Measurements from ENCODE around the gene RPUSD1. TPM values are rescaled to one million over a fixed set of nuclear protein-coding genes. Genes with fewer than 3 reads are reported as not detected.

RPUSD1 gene
- total RNA-seq, 6 donors from 2014 or later, result 14.5 to 43.0 (median 20.8) TPM

DNA sequence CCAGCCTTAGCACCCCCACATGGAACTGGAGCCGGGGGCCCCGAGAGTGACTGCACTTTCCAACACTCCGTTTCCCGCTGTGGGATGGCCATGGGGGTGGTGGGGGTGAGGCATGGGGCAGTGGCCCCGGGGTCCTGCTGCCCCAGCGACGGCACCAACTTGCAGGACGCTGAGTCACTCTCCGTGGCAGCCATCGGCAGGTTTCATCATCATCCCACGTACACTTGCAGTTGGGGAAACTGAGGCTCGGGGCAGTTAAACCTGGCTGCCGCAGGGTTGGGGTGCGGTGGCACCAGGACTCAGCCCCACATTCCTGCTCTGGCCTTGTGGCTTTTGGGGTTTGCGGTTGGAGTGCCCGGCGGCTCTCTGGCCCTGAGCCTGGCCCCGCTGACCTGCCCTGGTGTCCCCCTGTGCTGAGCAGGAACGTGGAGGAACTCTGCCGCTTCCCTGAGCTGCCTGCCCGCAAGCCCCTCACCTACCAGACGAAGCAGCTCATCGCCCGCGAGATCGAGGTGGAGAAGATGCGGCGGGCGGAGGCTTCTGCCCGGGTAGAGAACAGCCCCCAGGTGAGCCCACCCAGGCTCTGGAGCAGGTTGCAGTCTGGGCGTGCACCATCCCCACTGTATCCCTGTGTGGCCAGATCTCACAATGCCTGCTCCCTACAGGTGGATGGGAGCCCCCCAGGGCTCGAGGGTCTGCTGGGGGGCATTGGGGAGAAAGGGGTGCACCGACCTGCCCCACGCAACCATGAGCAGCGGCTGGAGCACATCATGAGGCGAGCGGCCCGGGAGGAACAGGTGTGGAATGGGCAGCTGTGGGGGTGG lies 8.3 kb upstream of the RPUSD1 start:
- H3K4me1 ChIP-seq, result peaks cover 0 to 7% (median 0%) of the 10 kb centered on the region in 4 donors
- TF ChIP-seq POLR2A (IDR thresholded peaks at IDR 0.05) (no peak), POLR2AphosphoS5 (IDR thresholded peaks at IDR 0.05) (no peak), EP300 (IDR thresholded peaks at IDR 0.05) (no peak)
- TF ChIP-seq, protein P1, sequence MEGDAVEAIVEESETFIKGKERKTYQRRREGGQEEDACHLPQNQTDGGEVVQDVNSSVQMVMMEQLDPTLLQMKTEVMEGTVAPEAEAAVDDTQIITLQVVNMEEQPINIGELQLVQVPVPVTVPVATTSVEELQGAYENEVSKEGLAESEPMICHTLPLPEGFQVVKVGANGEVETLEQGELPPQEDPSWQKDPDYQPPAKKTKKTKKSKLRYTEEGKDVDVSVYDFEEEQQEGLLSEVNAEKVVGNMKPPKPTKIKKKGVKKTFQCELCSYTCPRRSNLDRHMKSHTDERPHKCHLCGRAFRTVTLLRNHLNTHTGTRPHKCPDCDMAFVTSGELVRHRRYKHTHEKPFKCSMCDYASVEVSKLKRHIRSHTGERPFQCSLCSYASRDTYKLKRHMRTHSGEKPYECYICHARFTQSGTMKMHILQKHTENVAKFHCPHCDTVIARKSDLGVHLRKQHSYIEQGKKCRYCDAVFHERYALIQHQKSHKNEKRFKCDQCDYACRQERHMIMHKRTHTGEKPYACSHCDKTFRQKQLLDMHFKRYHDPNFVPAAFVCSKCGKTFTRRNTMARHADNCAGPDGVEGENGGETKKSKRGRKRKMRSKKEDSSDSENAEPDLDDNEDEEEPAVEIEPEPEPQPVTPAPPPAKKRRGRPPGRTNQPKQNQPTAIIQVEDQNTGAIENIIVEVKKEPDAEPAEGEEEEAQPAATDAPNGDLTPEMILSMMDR (IDR thresholded peaks at IDR 0.05), result no peak
- no peaks in the 10 kb centered on the region for H3K9me3 ChIP-seq
- DNase-seq, result no peak
- no peak overlapping the region for H3K27ac ChIP-seq
- H3K27me3 ChIP-seq, result peaks cover 0 to 23% (median 10%) of the 10 kb centered on the region in 4 donors
- no peak for ATAC-seq (ENCODE audit: low FRiP score in 2 of 2)
- peaks cover 0 to 8% (median 3%) of the 10 kb centered on the region in 4 donors for H3K36me3 ChIP-seq
- WGBS, 2 donors, result 91 to 94% methylated on average over 18 to 38 of the region's 38 CpGs
- no peak overlapping the region for H3K4me3 ChIP-seq

DNA sequence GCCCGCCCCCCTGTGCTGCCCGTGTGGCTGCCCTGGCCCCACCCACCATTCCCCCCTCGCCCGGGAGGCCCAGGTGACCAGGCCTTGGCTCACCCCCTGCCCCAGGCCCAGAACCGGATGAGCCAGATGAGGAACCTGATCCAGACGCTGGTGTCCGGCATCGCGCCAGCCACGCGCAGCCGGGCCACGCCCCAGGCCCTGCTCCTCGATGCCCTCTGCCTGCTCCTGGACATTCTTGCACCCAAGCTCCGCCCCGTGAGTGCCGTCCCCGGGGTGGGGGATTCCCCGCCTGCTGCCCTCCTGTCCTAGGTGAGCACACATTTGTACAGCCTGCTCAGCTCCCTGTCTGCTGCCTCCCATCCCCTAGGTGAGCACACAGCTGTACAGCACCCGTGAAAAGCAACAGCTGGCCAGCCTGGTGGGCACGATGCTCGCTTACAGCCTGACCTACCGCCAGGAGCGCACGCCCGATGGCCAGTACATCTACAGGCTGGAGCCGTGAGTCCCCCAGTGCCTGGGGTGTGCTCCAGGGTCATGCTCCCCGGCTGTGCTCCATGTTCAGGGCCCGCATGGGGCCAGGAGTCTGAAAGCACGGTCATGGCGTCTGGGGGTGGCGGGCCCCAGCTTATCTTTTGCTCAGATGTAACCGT lies 7.5 kb upstream of the RPUSD1 start:
- ATAC-seq (ENCODE audit: low FRiP score in 2 of 2) (no peak), DNase-seq (peak in 1 of 2 donors; percentile 85)
- H3K27ac ChIP-seq, result no peak overlapping the region
- peaks cover 0 to 15% (median 6%) of the 10 kb centered on the region in 4 donors for H3K27me3 ChIP-seq
- H3K9me3 ChIP-seq, result no peaks in the 10 kb centered on the region
- TF ChIP-seq POLR2A (IDR thresholded peaks at IDR 0.05) (no peak), POLR2AphosphoS5 (IDR thresholded peaks at IDR 0.05) (no peak)
- H3K4me3 ChIP-seq, result no peak overlapping the region
- 70 to 78% methylated on average over 14 to 27 of the region's 33 CpGs for WGBS, 2 donors
- H3K36me3 ChIP-seq, result peaks cover 0 to 8% (median 3%) of the 10 kb centered on the region in 4 donors
- H3K4me1 ChIP-seq, result peaks cover 0 to 7% (median 0%) of the 10 kb centered on the region in 4 donors

GRCh38 chr16:794853-795466 lies 6.8 kb upstream of the RPUSD1 start:
- peaks cover 0 to 8% (median 3%) of the 10 kb centered on the region in 4 donors for H3K36me3 ChIP-seq
- H3K27me3 ChIP-seq, result peaks cover 0 to 7% (median 2%) of the 10 kb centered on the region in 4 donors
- no peaks in the 10 kb centered on the region for H3K4me1 ChIP-seq
- ATAC-seq (ENCODE audit: low FRiP score in 2 of 2) (no peak), DNase-seq (peak in 1 of 2 donors; percentile 70)
- no peaks in the 10 kb centered on the region for H3K9me3 ChIP-seq
- H3K27ac ChIP-seq, result no peak overlapping the region
- TF ChIP-seq POLR2A (IDR thresholded peaks at IDR 0.05) (no peak), EP300 (IDR thresholded peaks at IDR 0.05) (no peak)
- 84 to 86% methylated on average over 20 to 25 of the region's 31 CpGs for WGBS, 2 donors
- no peak overlapping the region for H3K4me3 ChIP-seq

DNA sequence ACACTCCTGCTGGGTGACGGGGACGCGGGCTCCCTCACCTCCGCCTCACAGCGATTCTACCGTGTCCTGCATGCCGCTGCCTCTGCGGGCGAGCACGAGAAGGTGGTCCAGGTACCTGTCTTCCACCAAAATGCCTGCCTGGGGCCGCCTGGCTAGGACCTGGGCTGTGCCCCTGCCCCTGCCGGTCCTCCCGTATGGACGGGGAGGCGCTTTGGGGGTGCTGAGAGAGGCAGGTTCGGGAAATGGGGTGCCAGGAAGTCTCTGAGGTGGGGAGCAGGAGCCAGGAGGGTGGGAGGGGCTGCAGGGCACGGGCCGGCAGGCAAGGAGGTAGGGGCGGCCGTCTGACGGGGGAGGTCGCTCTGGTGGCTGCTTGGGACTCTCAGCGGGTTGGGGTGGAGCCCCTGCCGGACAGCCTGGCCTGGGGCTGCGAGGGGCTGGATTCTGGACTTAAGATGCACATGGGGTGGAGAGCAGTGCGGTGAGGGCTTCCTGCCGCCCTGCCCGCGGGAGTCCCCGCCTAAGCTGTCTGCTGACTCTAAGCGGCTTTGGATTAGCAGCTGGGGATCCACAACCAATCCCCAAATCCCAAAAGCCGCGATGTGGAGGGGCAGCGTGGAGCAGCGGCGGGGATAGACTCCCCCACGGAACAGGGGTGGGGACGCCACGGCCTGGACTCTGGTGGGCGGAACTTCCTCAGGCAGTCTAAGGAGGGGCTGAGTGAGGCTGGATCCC lies 6.1 kb upstream of the RPUSD1 start:
- peak in 1 of 2 donors; percentile 78 for DNase-seq
- peaks cover 0 to under 1% (median 0%) of the 10 kb centered on the region in 4 donors for H3K27me3 ChIP-seq
- H3K9me3 ChIP-seq, result no peaks in the 10 kb centered on the region
- peaks cover 0 to 8% (median 3%) of the 10 kb centered on the region in 4 donors for H3K36me3 ChIP-seq
- WGBS, 2 donors, result 93 to 94% methylated on average over 5 to 40 of the region's 40 CpGs
- no peak for ATAC-seq (ENCODE audit: low FRiP score in 2 of 2)
- TF ChIP-seq EP300 (IDR thresholded peaks at IDR 0.05), result no peak
- no peak for TF ChIP-seq POLR2AphosphoS5 (IDR thresholded peaks at IDR 0.05)
- no peak for TF ChIP-seq POLR2A (IDR thresholded peaks at IDR 0.05)
- TF ChIP-seq, protein P1 (IDR thresholded peaks at IDR 0.05), result no peak
- no peak overlapping the region for H3K4me3 ChIP-seq
- H3K27ac ChIP-seq, result no peak overlapping the region
- H3K4me1 ChIP-seq, result peaks cover under 1 to 4% (median 3%) of the 10 kb centered on the region in 4 donors

GRCh38 chr16:793414-793813 lies 5.2 kb upstream of the RPUSD1 start:
- Histone ChIP-seq H3K27me3 (no peaks in the 10 kb centered on the region), H3K4me3 (no peak overlapping the region), H3K9me3 (no peaks in the 10 kb centered on the region), H3K27ac (no peak overlapping the region), H3K4me1 (peaks cover 6 to 12% (median 9%) of the 10 kb centered on the region in 4 donors), H3K36me3 (peaks cover 0 to 8% (median 3%) of the 10 kb centered on the region in 4 donors)
- peak in 1 of 2 donors; percentile 54 for DNase-seq
- ATAC-seq (ENCODE audit: low FRiP score in 2 of 2), result no peak
- TF ChIP-seq POLR2A (IDR thresholded peaks at IDR 0.05), result no peak
- TF ChIP-seq EP300 (IDR thresholded peaks at IDR 0.05), result no peak
- TF ChIP-seq, protein P1 (IDR thresholded peaks at IDR 0.05), result no peak
- no peak for TF ChIP-seq POLR2AphosphoS5 (IDR thresholded peaks at IDR 0.05)
- 95 to 100% methylated on average over 2 to 8 of the region's 8 CpGs for WGBS, 2 donors

All from upper lobe of left lung (tissue), 6 donors.